SU-DHL-6 (cell line): ENCODE data around the gene KPNA1.
"Not testable (repeated sequence)": the region's sequence is repeated elsewhere in the genome, so short reads cannot be mapped to it uniquely, and the experiment has no call there.

ENCODE experiments used
- H2AFZ ChIP-seq: fragments of 200-600 bp; sonication (generic); 2 replicates; pipeline ENCODE4 v1.6.1; 2014; ENCODE audit warnings: low read depth, mild to moderate bottlenecking, moderate library complexity, mixed read lengths, antibody characterized with exemption, low read length; ENCODE audit not compliant: severe bottlenecking
- H3F3A ChIP-seq: fragments of 200-600 bp; shearing (Covaris generic); 2 replicates; pipeline ENCODE4 v1.6.0; 2016; ENCODE audit warnings: antibody characterized with exemption, mild to moderate bottlenecking; ENCODE audit not compliant: insufficient read depth
- H3K27ac ChIP-seq: fragments of 200-600 bp; sonication (generic); 2 replicates; pipeline ENCODE4 v1.5.1; 2016; ENCODE audit warnings: low read depth, mild to moderate bottlenecking, low read length, moderate library complexity, mixed read lengths
- H3K27me3 ChIP-seq: fragments of 200-600 bp; sonication (generic), shearing (Covaris generic); 2 replicates; pipeline ENCODE4 v1.6.0; 2014; ENCODE audit warnings: mild to moderate bottlenecking, low read length
- H3K36me3 ChIP-seq: fragments of 200-600 bp; sonication (generic); 2 replicates; pipeline ENCODE4 v1.6.1; 2014; ENCODE audit warnings: mild to moderate bottlenecking, low read length, mixed read lengths
- H3K4me2 ChIP-seq: fragments of 300-600, 200-600 bp; shearing (Covaris generic), sonication (generic); 2 replicates; pipeline ENCODE4 v1.6.0; 2014; ENCODE audit warnings: low read length, low read depth, mild to moderate bottlenecking; ENCODE audit not compliant: poor library complexity, severe bottlenecking
- H3K4me3 ChIP-seq: fragments of 200-600 bp; sonication (generic); 2 replicates; pipeline ENCODE4 v1.5.1; 2014; ENCODE audit warnings: antibody characterized with exemption, low read length, mild to moderate bottlenecking, mixed read lengths; ENCODE audit not compliant: insufficient read depth, poor library complexity, severe bottlenecking
- H3K79me2 ChIP-seq: fragments of 200-600 bp; sonication (generic); 2 replicates; pipeline ENCODE4 v1.6.1; 2014; ENCODE audit warnings: mild to moderate bottlenecking, low read length, moderate library complexity; ENCODE audit not compliant: insufficient read depth
- H3K9ac ChIP-seq: fragments of 200-600 bp; sonication (generic); 2 replicates; pipeline ENCODE4 v1.7.0; 2014; ENCODE audit warnings: mild to moderate bottlenecking, low read length
- H3K9me2 ChIP-seq: fragments of 200-600 bp; sonication (generic); replicated peaks from 2 replicates; pipeline ENCODE4 v1.6.1; 2014; ENCODE audit warnings: low read length; ENCODE audit not compliant: insufficient read depth
- H3K9me3 ChIP-seq: fragments of 200-600 bp; sonication (generic); 2 replicates; pipeline ENCODE4 v1.6.1; 2014; ENCODE audit warnings: low read length, mixed read lengths; ENCODE audit not compliant: insufficient read depth
- H4K20me1 ChIP-seq: fragments of 200-600 bp; sonication (generic); 2 replicates; pipeline ENCODE4 v1.6.1; 2014; ENCODE audit warnings: low read depth, mild to moderate bottlenecking, antibody characterized with exemption, low read length, moderate library complexity, mixed read lengths
- EZH2phosphoT487 ChIP-seq: fragments of 200-600 bp; sonication (generic), shearing (Covaris generic); conservative IDR thresholded peaks from 2 replicates; pipeline ENCODE4 v1.6.1; 2018; ENCODE audit warnings: mild to moderate bottlenecking, antibody characterized with exemption, low read length, moderate library complexity, mixed read lengths
- TF ChIP-seq, protein P1 (sequence below): fragments of 200-600 bp; sonication (generic); IDR thresholded peaks from one replicate; pipeline ENCODE4 v1.5.1; 2017; ENCODE audit warnings: antibody characterized with exemption, mild to moderate bottlenecking, low read length, moderate library complexity; ENCODE audit not compliant: insufficient read depth, poor library complexity, severe bottlenecking

Gene KPNA1

GRCh38 chr3:122512284-122512683 is 2.5 kb downstream of the KPNA1 start:
- Histone ChIP-seq H3K27me3 (no peaks in the 10 kb centered on the region), H3K9me3 (no peaks in the 10 kb centered on the region), H3K4me3 (no peak overlapping the region), H3F3A (no peaks in the 10 kb centered on the region), H3K4me2 (no peak overlapping the region), H2AFZ (no peak overlapping the region), H3K9ac (no peak overlapping the region), H4K20me1 (peaks cover 34% of the 10 kb centered on the region), H3K9me2 (no peaks in the 10 kb centered on the region), H3K27ac (no peak overlapping the region), H3K36me3 (no peaks in the 10 kb centered on the region; the same call in 1 of the 2 replicates), H3K79me2 (peaks cover 69% of the 10 kb centered on the region)
- TF ChIP-seq, protein P1, sequence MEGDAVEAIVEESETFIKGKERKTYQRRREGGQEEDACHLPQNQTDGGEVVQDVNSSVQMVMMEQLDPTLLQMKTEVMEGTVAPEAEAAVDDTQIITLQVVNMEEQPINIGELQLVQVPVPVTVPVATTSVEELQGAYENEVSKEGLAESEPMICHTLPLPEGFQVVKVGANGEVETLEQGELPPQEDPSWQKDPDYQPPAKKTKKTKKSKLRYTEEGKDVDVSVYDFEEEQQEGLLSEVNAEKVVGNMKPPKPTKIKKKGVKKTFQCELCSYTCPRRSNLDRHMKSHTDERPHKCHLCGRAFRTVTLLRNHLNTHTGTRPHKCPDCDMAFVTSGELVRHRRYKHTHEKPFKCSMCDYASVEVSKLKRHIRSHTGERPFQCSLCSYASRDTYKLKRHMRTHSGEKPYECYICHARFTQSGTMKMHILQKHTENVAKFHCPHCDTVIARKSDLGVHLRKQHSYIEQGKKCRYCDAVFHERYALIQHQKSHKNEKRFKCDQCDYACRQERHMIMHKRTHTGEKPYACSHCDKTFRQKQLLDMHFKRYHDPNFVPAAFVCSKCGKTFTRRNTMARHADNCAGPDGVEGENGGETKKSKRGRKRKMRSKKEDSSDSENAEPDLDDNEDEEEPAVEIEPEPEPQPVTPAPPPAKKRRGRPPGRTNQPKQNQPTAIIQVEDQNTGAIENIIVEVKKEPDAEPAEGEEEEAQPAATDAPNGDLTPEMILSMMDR, result no peak
- TF ChIP-seq EZH2phosphoT487, result no peak

DNA sequence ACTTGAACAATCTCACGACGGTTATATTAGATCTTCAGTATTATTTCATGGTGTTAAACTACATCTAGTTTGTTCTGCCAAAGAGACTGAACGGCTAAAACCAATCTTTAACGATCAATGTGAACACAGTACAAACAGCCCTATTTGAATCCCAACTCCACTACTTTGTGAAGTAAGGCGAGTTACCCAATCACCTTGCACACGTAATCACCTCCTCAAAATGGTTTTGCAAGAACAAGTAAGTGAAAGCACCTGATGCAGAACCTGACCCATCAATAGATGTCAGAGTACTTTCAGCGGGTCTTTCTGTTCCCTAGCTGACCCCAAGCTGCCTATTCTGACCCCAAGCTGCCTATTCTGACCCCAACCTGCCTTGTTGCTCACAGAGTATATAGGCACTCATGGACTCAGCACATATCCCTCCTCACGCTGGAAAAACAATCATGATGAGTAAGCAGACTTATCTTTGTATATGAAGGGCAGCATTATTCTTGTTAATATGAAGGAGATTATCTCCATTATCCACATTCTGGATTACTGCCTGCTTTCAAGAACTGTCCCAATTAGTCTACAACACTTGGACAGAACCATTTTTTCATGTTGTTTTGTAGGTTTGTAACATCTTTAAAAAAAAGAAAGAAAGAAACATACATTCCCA is 3.7 kb downstream of the KPNA1 start:
- no peak overlapping the region for H3K4me2 ChIP-seq
- H3K27me3 ChIP-seq, result no peaks in the 10 kb centered on the region
- TF ChIP-seq, protein P1, result no peak
- TF ChIP-seq EZH2phosphoT487, result no peak
- H3K9ac ChIP-seq, result no peak overlapping the region
- H3K79me2 ChIP-seq, result peaks cover 81% of the 10 kb centered on the region
- no peaks in the 10 kb centered on the region for H3K9me2 ChIP-seq
- H3F3A ChIP-seq, result no peaks in the 10 kb centered on the region
- H3K9me3 ChIP-seq, result no peaks in the 10 kb centered on the region
- H3K27ac ChIP-seq, result no peak overlapping the region
- no peaks in the 10 kb centered on the region; the same call in 1 of the 2 replicates for H3K36me3 ChIP-seq
- peaks cover 34% of the 10 kb centered on the region for H4K20me1 ChIP-seq
- no peak overlapping the region for H3K4me3 ChIP-seq
- no peak overlapping the region for H2AFZ ChIP-seq

DNA sequence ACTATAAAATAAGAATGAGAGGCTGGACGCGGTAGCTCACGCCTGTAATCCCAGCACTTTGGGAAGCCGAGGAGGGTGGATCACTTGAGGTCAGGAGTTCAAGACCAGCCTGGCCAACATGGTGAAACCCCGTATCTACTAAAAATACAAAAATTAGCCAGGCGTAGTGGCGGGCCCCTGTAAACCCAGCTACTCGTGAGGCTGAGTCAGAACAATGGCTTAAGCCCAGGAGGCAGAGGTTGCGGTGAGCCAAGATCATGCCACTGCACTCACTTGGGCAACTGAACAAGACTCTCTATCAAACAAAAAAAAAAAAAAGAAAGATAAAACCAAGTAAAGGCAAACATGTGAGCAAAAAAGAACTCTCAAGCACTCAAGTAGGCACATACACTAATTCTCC is 5.8 kb downstream of the KPNA1 start:
- not testable (repeated sequence) for H3F3A ChIP-seq, H3K36me3 ChIP-seq

DNA sequence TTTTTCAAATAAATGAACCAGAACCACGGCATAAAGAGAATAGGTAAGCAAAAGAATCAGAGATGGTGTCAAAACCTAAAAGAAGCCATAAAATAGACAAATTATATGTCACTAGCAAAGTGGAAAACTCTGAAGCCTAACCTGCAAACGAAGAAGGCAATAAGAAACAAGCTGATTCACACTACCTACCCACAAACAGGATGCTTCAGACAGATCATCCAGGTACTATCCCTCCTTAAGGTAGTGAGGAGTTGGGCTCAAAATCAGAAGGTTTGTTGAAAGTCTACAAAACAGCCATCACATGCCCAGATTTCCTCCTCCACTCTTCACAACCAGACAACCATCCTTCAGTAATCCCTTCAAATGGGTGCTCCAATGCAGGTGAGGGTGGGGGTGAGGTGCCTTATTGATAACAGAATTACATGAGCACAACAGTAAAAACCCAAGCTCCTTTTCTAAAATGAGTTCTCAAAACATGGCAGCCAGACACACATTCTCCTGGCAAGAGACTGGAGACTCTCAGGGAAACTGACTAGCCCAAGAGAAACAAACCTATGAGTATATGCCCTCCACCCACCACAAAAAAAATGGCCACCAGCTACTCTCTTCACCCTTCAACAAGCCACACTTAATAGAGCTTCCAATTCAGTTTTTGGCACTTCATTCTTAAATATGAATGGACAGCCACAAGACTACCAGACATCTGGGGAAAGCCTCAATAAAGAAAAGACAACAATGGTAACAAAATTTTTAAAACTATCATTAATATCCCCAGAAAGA is 6.4 kb downstream of the KPNA1 start:
- Histone ChIP-seq H3K9me2 (no peaks in the 10 kb centered on the region), H3K4me3 (no peak overlapping the region), H3K27me3 (no peaks in the 10 kb centered on the region), H3K27ac (no peak overlapping the region), H3K4me2 (no peak overlapping the region), H3F3A (no peaks in the 10 kb centered on the region), H3K79me2 (peaks cover 100% of the 10 kb centered on the region), H2AFZ (no peak overlapping the region), H3K36me3 (no peaks in the 10 kb centered on the region; the same call in 1 of the 2 replicates), H3K9me3 (no peaks in the 10 kb centered on the region), H4K20me1 (peaks cover 36% of the 10 kb centered on the region), H3K9ac (no peak overlapping the region)
- TF ChIP-seq EZH2phosphoT487, result no peak
- TF ChIP-seq, protein P1, result no peak

More for the DNA sequence above, 5.8 kb downstream of the KPNA1 start:
- not testable (repeated sequence) for H3K27ac ChIP-seq, H3K9me2 ChIP-seq, H3K4me2 ChIP-seq, H3K4me3 ChIP-seq, H3K27me3 ChIP-seq, H2AFZ ChIP-seq, H3K9me3 ChIP-seq, H3K9ac ChIP-seq
- H4K20me1 ChIP-seq, result peaks cover 39% of the 10 kb centered on the region
- peaks cover 100% of the 10 kb centered on the region for H3K79me2 ChIP-seq
